Erythroblast (primary cell): ENCODE results near the gene ELAVL1.

ENCODE experiments used
- GATA1 ChIP-seq: IDR thresholded peaks from 2 replicates; pipeline ENCODE4 v1.6.1; 2011; ENCODE audit warnings: low read depth, mild to moderate bottlenecking, control low read depth, low read length, moderate library complexity
- POLR2A ChIP-seq: IDR thresholded peaks from 2 replicates; pipeline ENCODE4 v1.6.1; 2011; ENCODE audit warnings: mild to moderate bottlenecking, low read length

GRCh38 chr19:7999376-7999775, 6.1 kb downstream of the ELAVL1 start:
- TF ChIP-seq POLR2A (no peak), GATA1 (no peak)
